ENCODE data around the gene LRRC49. TPM values are rescaled to one million over a fixed set of nuclear protein-coding genes. Genes with fewer than 3 reads are reported as not detected.

The LRRC49 gene, protein sequence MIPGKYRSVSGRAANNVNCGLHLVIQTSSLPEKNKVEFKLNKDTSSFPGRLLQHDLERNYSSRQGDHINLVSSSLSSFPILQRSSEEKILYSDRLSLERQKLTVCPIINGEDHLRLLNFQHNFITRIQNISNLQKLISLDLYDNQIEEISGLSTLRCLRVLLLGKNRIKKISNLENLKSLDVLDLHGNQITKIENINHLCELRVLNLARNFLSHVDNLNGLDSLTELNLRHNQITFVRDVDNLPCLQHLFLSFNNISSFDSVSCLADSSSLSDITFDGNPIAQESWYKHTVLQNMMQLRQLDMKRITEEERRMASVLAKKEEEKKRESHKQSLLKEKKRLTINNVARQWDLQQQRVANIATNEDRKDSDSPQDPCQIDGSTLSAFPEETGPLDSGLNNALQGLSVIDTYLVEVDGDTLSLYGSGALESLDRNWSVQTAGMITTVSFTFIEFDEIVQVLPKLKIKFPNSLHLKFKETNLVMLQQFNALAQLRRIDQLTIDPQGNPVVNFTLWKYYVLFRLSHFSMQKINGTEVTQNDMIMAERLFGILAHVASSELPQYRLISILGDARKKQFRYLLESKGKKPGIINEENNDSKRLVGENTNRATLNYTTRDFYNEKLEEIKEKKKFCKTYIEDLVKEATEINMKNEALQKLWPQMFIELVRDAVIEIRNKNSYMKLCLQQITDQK
- total RNA-seq, result 6.5 and 6.7 TPM in 2 replicates

DNA sequence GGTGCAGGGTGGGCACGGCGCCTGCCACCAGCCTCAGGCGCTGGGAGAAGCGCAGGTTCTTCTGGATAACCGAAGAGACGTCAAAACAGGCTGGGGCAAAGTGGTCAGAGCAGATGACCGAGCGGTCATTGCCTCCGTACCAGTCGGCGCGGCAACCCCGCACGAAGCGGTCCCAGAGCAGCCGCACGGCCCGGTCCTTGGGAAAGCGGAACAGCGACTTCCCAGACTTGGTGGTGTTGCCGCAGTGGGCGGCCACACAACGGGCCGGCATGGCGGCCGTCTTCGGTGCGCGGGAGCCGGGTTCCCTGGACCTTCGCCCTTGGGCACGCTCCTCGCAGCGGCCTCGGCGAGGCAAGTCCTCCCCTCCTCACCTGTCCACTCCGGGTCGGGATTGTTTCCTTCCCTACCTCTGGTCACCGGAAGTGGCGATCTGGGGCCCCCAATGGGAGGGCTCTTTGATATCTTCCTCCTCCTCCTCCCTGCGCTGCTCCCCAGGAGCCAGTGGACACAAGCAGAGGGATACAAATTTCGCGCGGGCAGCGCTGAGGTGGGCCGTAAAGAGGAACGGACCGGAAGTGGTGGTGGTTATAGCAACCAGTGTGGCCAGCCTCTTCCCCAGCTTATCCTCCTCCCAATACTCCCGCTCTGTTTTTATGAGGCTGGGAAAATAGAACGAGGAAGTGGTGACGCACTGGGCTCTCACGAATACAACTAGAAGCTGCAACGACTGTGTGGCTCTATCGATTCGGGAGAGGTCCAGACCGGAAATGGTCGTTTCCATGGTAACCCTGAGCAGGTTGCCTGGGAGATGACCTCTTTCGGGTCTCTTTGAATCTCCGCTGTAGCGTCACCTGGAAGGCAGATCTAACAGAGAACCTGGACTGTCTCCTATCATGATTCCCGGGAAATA is at the start of gene LRRC49, which contains the start of gene THAP10:
TSS of gene LRRC49 (plus strand) at position 825 of the 910 bp plus-strand sequence. CDS start at position 894, 69 bp downstream.
TSS of gene THAP10 (minus strand) at position 432 of the 910 bp plus-strand sequence. CDS start at position 271, 161 bp downstream.

DNA sequence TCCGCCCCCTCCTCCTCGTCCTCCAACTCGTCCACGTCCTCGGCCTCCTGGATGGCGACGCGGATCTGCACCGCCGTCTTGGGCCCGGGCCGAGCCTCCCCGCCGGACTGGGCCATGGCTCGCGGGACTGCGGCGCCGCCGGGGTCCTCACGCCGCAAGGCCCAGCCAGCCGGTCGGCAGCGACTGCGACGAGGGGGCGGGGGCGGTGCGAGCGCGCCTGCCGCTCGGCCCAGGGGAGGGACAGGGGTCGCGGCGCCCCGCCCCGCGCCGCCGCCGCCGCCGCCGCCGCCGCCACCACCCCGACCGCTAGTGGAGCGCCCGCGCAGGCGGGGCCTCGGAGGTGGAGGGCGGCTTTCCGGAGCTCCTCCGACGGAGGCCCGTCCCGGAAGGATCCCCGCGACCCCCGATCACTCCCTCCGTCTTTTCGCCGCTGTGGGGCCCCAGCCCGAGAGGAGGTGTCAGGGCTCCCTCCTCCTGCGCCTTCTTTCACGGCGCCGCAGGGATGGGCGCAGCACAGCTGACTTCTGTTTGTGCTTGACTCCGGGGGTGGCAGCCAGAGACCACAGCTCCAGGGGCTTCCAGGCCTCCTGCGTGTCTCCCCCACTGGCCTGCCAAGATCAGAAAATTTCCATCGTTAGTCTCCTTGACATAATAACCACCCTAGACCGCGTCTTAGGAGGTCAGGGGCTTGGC is 38.5 kb upstream of the LRRC49 start, which contains the start of gene LARP6:
TSS of gene LARP6 (minus strand) at position 185 of the 693 bp plus-strand sequence. CDS start at position 116, 69 bp downstream.

Other genes starting within 250 kb of the LRRC49 start
- gene UACA, start 129.3 kb upstream of the LRRC49 start, total RNA-seq, result 17.3 and 44.4 TPM in 2 replicates
- gene LARP6, start 38.7 kb upstream of the LRRC49 start, total RNA-seq, result 17.9 and 20.8 TPM in 2 replicates
- gene THAP10, start 393 bp upstream of the LRRC49 start, total RNA-seq, result 1.5 and 2.0 TPM in 2 replicates
- 44.8 and 67.5 TPM in 2 replicates for gene THSD4, start 222.6 kb downstream of the LRRC49 start, total RNA-seq

Measured in placental epithelial cell (primary cell).